Measurements from ENCODE around the gene USF2. TPM values are rescaled to one million over a fixed set of nuclear protein-coding genes. Genes with fewer than 3 reads are reported as not detected.

The USF2 gene
- total RNA-seq, 2 experiments from 2014 or later: 149 to 159 TPM

DNA sequence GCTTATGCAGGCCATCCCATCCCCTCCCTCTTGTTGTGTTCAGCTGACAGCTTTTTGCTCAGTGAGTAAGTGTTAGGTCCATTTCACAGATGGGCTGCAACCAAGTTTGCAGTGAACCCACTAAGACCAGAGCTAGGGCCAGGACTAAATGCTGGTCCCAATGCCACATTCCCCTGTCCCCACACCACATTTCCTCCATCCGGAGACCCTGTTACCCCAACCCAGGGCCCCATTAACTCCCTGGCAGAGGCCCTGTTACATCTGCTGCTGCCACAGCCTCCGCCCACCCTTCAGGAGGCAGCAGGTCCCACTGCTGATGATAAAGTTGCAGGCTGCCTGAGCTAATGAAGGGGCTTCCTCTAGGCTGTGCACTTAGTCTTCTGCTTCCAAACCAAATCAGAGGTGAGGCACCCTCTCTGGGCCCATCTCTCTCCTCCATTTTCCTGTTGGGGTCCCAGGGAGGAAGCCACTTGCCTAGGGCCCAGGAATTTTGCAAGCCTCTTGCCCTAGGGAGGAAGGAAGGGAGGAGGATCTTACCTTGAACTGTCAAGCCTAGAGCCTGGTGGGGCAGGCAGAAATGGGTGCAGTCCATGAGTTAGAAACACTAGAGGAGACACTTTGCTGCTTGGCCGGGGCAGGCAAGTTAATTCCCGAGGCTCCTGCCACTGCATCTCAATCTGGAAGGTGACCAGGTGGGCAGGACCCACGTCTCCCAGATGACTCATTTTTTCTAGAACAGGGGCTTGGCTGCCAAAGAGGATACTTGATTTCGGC, 3.4 kb upstream of the USF2 start:
- H3K9me3 Mint-ChIP-seq: no peaks in the 10 kb centered on the region

DNA sequence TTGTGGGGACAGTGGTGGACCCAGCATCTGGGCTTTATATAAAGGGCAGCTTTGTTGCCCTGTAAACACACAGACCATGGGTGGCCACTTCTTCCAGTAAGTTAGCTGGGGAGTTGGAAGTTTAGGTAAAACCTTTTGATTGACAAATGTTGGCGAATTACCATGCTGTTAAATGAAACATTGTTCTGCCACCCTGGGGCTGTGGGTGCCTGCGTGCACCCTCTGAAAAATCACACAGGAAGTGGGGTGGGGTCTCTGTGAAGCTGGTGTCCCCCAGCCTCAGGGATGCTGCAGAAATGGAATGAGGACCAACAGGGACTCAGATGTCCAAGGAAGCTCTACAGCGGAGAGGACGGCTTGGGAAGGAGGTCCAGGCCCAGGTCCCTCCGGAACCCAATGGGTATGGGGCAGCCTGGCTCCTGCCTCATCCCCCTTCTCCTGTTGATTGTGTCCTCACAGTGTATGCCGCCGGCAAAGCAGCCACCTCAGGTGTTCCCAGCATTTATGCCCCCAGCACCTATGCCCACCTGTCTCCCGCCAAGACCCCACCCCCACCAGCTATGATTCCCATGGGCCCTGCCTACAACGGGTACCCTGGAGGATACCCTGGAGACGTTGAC, 2.8 kb upstream of the USF2 start:
- POLR2A ChIA-PET: interaction anchor here (1.1 to 1.3 kb wide), 2 partner anchors 112 to 125 kb away, joined by 3 to 4 read pairs; partner anchors contain the start of gene FXYD5
- peaks cover 9% of the 10 kb centered on the region for H3K4me1 Mint-ChIP-seq
- peaks cover 4% of the 10 kb centered on the region for H3K36me3 Mint-ChIP-seq
- DNase-seq: peak; percentile 28
- no peak for ATAC-seq (ENCODE audit: low read depth)
- no peaks in the 10 kb centered on the region for H3K9me3 Mint-ChIP-seq
- H3K27me3 Mint-ChIP-seq: no peaks in the 10 kb centered on the region
- peak overlapping the region; percentile 75 for H3K4me3 Mint-ChIP-seq
- H3K27ac Mint-ChIP-seq: peak overlapping the region; percentile 78

More for the DNA sequence above, 3.4 kb upstream of the USF2 start:
- peak overlapping the region; percentile 67 for H3K27ac Mint-ChIP-seq
- peaks cover 2% of the 10 kb centered on the region for H3K36me3 Mint-ChIP-seq
- H3K4me3 Mint-ChIP-seq: no peak overlapping the region
- H3K27me3 Mint-ChIP-seq: no peaks in the 10 kb centered on the region
- peak; percentile 28 for DNase-seq
- no peak for ATAC-seq (ENCODE audit: low read depth)
- H3K4me1 Mint-ChIP-seq: peaks cover 9% of the 10 kb centered on the region
- POLR2A ChIA-PET: interaction anchor here (1.3 to 1.4 kb wide), 2 partner anchors 11 to 111 kb away, joined by 4 read pairs; partner anchors contain the start of gene FXYD5

DNA sequence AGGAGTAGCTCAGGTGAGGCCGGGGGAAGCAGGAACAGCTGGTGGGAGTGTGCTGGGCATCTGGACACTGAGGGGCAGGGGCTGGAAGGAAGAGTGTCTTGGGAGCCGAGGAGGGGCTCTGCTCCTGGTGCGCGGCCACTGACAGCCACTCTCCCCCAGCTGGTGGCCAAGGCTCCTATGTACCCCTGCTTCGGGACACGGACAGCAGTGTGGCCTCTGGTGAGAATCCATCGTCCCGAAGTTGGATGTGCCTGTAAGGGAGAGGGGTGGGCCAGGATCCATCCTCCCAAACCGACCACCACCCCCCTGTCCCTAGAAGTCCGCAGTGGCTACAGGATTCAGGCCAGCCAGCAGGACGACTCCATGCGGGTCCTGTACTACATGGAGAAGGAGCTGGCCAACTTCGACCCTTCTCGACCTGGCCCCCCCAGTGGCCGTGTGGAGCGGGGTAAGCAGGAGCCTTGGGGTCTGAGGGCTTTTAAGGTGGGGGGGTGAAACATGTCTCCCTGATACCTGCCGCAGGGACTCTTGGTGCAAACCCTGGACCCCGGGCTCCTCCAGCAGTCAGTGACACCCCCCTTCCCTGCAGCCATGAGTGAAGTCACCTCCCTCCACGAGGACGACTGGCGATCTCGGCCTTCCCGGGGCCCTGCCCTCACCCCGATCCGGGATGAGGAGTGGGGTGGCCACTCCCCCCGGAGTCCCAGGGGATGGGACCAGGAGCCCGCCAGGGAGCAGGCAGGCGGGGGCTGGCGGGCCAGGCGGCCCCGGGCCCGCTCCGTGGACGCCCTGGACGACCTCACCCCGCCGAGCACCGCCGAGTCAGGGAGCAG, 2.0 kb upstream of the USF2 start:
- ATAC-seq (ENCODE audit: low read depth): no peak

DNA sequence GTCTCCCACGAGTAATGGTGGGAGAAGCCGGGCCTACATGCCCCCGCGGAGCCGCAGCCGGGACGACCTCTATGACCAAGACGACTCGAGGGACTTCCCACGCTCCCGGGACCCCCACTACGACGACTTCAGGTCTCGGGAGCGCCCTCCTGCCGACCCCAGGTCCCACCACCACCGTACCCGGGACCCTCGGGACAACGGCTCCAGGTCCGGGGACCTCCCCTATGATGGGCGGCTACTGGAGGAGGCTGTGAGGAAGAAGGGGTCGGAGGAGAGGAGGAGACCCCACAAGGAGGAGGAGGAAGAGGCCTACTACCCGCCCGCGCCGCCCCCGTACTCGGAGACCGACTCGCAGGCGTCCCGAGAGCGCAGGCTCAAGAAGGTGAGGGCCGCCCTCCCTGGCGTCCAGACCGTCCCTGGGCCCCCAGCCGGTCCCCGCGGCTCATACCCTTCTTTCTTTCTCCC, 1.4 kb upstream of the USF2 start:
- Mint-ChIP-seq H3K36me3 (peaks cover 10% of the 10 kb centered on the region), H3K9me3 (no peaks in the 10 kb centered on the region), H3K27me3 (no peaks in the 10 kb centered on the region), H3K4me1 (peaks cover 9% of the 10 kb centered on the region), H3K27ac (peak overlapping the region; percentile 91), H3K4me3 (peak overlapping the region; percentile 93)
- peak; percentile 67 for DNase-seq
- peak; percentile 25 for ATAC-seq (ENCODE audit: low read depth)
- POLR2A ChIA-PET: interaction anchor here (0.6 to 1.1 kb wide), 4 partner anchors 16 to 126 kb away, joined by 3 read pairs; no protein-coding TSS in a partner anchor

More for the DNA sequence above, 2.0 kb upstream of the USF2 start:
- H3K27me3 Mint-ChIP-seq: no peaks in the 10 kb centered on the region
- peak; percentile 55 for DNase-seq
- peaks cover 9% of the 10 kb centered on the region for H3K4me1 Mint-ChIP-seq
- peak overlapping the region; percentile 91 for H3K27ac Mint-ChIP-seq
- H3K4me3 Mint-ChIP-seq: peak overlapping the region; percentile 93
- POLR2A ChIA-PET: interaction anchor here (1.1 kb wide), 1 partner anchor 126 kb away, joined by 3 read pairs; no protein-coding TSS in a partner anchor
- peaks cover 5% of the 10 kb centered on the region for H3K36me3 Mint-ChIP-seq
- H3K9me3 Mint-ChIP-seq: no peaks in the 10 kb centered on the region

DNA sequence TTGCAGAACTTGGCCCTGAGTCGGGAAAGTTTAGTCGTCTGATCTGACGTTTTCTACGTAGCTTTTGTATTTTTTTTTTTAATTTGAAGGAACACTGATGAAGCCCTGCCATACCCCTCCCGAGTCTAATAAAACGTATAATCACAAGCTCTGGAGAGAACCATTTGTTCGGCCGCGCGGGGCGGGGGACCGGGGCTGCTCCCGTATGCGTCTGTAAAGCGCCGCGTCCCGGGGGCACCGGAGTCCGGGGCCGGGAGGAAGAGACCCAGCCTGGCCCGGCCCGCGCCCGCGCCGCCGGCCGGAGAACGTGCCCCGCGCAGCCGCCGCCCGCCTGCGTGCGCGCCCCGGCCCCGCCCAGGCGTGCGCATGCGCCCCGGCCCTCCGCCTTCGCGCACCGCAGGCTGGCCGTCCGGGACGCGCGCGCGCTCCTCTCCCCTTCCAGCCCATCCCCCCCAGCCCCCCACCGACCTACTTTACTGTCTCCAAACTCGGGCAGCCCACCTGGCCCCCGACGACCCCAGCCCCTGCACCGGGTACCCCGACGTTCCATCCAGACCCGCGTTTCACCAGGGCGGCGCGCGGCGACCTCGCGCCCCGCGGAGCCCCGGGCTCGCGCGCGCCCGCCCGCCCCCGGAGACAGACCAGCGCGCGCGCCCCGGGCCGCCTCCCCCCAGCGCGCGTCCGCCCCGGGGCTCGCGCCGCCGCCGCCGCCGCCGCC, 785 bp upstream of the USF2 start:
- peak overlapping the region; percentile 91 for H3K27ac Mint-ChIP-seq
- DNase-seq: peak; percentile 91
- H3K9me3 Mint-ChIP-seq: no peaks in the 10 kb centered on the region
- H3K27me3 Mint-ChIP-seq: no peaks in the 10 kb centered on the region
- POLR2A ChIA-PET: interaction anchor here (0.6 to 1.9 kb wide), 10 partner anchors 13 to 337 kb away, joined by 3 to 6 read pairs (median 3); partner anchors contain the start of gene FXYD7
- H3K36me3 Mint-ChIP-seq: peaks cover 10% of the 10 kb centered on the region
- ATAC-seq (ENCODE audit: low read depth): peak; percentile 55
- H3K4me1 Mint-ChIP-seq: peaks cover 9% of the 10 kb centered on the region
- H3K4me3 Mint-ChIP-seq: peak overlapping the region; percentile 93

DNA sequence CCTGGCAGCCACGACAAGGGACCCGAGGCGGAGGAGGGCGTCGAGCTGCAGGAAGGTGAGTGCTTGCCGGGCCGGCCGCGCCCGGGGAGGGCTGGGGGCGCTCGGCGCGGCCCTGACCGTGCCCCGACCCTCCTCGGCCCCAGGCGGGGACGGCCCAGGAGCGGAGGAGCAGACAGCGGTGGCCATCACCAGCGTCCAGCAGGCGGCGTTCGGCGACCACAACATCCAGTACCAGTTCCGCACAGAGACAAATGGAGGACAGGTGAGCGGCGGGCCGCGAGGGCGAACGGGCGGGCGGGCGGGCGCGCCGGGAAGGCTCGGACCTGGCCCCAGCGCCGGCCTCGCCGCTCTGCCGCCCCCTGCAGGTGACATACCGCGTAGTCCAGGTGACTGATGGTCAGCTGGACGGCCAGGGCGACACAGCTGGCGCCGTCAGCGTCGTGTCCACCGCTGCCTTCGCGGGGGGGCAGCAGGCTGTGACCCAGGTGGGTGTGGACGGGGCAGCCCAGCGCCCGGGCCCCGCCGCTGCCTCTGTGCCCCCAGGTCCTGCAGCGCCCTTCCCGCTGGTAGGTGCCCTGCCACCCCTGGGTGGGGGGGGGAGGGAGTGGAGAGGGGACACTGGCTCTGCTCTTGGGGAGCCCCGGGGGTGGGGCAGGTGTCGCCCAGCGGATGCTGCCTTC, 816 bp downstream of the USF2 start:
- no peaks in the 10 kb centered on the region for H3K9me3 Mint-ChIP-seq
- ATAC-seq (ENCODE audit: low read depth) (peak; percentile 65), DNase-seq (peak; percentile 83)
- POLR2A ChIA-PET: interaction anchor here (0.5 to 1.9 kb wide), 4 partner anchors 26 to 194 kb away, joined by 3 to 6 read pairs (median 4); no protein-coding TSS in a partner anchor
- peak overlapping the region; percentile 69 for H3K4me3 Mint-ChIP-seq
- peak overlapping the region; percentile 75 for H3K27ac Mint-ChIP-seq
- peaks cover 5% of the 10 kb centered on the region for H3K4me1 Mint-ChIP-seq
- no peaks in the 10 kb centered on the region for H3K27me3 Mint-ChIP-seq
- peaks cover 14% of the 10 kb centered on the region for H3K36me3 Mint-ChIP-seq

DNA sequence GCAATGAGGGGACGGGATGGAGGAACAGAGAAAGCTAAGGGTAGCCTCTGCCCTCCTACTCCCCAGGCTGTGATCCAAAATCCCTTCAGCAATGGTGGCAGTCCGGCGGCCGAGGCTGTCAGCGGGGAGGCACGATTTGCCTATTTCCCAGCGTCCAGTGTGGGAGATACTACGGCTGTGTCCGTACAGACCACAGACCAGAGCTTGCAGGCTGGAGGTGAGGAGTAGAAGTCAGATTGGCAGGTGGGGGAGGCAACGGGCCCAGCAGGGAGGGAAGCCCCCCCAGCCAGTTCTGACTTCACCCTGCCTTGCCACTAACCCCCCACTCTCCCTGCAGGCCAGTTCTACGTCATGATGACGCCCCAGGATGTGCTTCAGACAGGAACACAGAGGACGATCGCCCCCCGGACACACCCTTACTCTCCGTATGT, 1.6 kb downstream of the USF2 start:
- Mint-ChIP-seq H3K9me3 (no peaks in the 10 kb centered on the region), H3K4me3 (peak overlapping the region; percentile 60), H3K27me3 (no peaks in the 10 kb centered on the region), H3K27ac (no peak overlapping the region), H3K36me3 (peaks cover 16% of the 10 kb centered on the region), H3K4me1 (peaks cover 5% of the 10 kb centered on the region)
- DNase-seq (no peak), ATAC-seq (ENCODE audit: low read depth) (no peak)
- POLR2A ChIA-PET: no interaction called here

DNA sequence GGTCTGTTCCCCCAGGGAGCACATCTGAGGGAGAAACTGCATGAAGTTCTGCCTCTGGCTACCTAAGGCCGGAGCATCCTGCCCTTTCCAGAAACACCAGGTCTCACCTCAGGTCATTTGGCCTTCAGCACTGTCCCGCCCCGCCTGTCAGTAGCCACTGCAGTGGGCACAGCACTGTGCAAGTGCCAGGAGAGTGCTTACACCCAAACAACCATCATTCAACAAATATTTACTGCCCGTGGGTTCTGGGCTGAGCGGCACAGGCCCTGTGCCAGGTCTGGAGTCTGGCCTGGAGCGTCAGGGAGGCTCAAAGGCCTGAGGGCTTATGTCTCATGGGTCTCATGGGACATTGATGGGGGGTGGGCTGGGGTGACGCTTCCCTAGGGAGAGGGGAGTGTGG, 2.8 kb downstream of the USF2 start:
- no peaks in the 10 kb centered on the region for H3K9me3 Mint-ChIP-seq
- no peaks in the 10 kb centered on the region for H3K4me1 Mint-ChIP-seq
- H3K4me3 Mint-ChIP-seq: no peak overlapping the region
- POLR2A ChIA-PET: no interaction called here
- no peak overlapping the region for H3K27ac Mint-ChIP-seq
- DNase-seq: no peak
- H3K36me3 Mint-ChIP-seq: peaks cover 19% of the 10 kb centered on the region
- ATAC-seq (ENCODE audit: low read depth): no peak
- H3K27me3 Mint-ChIP-seq: no peaks in the 10 kb centered on the region

DNA sequence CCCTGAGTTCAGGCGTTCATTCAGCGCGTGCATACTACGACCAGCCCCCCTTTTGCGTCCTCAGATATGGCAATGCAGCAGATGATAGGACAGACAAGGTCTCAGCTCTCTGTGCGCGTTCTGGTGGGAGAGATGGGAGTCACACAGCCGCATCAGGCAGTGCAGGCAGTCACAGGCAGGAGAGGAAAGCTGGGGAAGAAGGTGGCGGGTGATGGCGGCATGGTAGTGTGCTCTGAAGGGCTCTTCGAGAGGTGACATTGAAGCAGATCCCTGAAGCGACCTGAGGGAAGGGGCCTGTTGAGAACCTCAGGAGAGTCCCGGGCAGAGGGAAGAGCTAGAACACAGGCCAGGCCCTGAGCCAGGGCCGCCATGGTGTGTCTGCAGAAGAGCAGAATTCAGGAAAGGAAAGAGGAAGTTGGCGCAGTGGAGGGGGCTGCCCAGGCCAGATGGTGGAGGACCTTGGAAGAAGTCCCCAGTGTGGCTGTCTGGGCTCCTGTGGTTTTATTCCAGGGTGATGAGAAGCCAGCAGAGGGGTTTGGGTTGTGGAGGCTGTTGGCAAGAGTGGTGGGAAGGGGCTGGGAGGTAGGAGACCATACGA, 3.5 kb downstream of the USF2 start:
- H3K27ac Mint-ChIP-seq: no peak overlapping the region
- no peaks in the 10 kb centered on the region for H3K27me3 Mint-ChIP-seq
- POLR2A ChIA-PET: interaction anchor here (0.5 to 0.7 kb wide), 2 partner anchors 11 to 502 kb away, joined by 3 to 4 read pairs; no protein-coding TSS in a partner anchor
- peaks cover 19% of the 10 kb centered on the region for H3K36me3 Mint-ChIP-seq
- ATAC-seq (ENCODE audit: low read depth): no peak
- H3K4me1 Mint-ChIP-seq: no peaks in the 10 kb centered on the region
- no peaks in the 10 kb centered on the region for H3K9me3 Mint-ChIP-seq
- H3K4me3 Mint-ChIP-seq: no peak overlapping the region
- DNase-seq: no peak

DNA sequence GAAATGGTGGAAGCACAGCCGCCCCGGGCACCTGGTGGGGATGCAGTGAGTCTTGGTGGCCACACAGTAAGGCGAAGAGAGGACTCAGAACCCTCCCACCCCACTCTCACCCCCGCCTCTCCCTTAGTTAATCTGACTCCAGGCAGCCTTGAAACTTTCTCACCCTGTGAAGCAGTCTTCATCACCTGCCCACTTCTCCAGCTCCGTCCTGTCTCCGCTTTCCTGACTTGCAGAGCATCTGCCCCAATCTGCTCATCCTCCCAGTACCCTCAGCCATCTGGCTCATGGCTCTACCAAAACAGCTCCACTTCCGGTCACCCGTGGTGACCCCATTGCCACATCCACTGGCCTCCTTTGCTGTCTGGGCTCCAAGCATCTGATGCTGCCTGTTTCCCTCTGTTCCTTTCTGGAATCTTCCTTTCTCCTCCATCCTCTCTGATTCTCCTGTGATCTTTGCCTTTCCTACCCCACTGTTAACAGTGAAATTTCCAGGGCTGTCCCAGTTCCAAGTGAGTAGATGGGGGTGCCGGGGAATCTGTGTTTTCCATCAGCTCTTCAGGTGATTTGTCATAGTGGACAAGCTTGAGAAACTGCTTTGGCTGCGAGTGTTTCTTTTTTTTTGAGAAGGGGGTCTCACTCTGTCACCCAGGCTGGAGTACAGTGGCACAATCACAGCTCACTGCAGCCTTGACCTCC, 4.3 kb downstream of the USF2 start:
- Mint-ChIP-seq H3K4me1 (no peaks in the 10 kb centered on the region), H3K4me3 (no peak overlapping the region), H3K27me3 (no peaks in the 10 kb centered on the region), H3K36me3 (peaks cover 19% of the 10 kb centered on the region), H3K27ac (peak overlapping the region; percentile 21), H3K9me3 (no peaks in the 10 kb centered on the region)
- POLR2A ChIA-PET: interaction anchor here (0.5 kb wide), 1 partner anchor 502 kb away, joined by 4 read pairs; no protein-coding TSS in a partner anchor
- no peak for ATAC-seq (ENCODE audit: low read depth)
- DNase-seq: no peak

DNA sequence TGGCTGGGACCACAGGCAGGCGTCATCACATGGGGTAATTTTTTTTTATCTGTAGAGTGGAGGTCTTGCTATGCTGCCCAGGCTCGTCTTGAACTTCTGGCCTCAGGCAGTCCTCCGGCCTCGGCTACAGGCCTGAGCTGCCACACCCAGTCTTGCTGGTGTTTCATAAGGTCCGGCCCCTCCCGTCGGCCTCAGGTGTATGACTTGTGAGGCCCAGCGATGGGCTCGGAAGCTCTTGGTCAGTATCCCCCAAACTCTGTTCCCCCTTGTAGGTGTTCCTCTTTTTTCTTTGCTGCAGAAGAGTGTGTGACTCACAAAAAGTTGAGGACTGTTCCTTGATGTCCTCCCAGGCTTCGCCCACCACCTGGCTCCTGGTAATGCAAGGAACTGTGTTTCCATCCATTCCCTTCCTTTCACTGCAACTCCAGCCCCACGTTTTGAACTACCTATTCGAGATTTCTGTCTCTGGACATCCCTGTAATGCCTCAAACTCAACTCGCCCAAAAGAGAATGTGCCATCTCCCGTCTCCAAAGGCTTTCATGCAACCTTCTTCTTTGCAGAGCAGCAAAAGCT, 5.0 kb downstream of the USF2 start:
- H3K27me3 Mint-ChIP-seq: no peaks in the 10 kb centered on the region
- peaks cover 19% of the 10 kb centered on the region for H3K36me3 Mint-ChIP-seq
- no peak for DNase-seq
- no peak overlapping the region for H3K4me3 Mint-ChIP-seq
- POLR2A ChIA-PET: no interaction called here
- H3K27ac Mint-ChIP-seq: no peak overlapping the region
- no peaks in the 10 kb centered on the region for H3K4me1 Mint-ChIP-seq
- H3K9me3 Mint-ChIP-seq: no peaks in the 10 kb centered on the region
- ATAC-seq (ENCODE audit: low read depth): no peak

Data from activated naive CD8-positive, alpha-beta T cell treated with anti-CD3 and anti-CD28 coated beads, Interleukin-2, amount 10 ng/mL, durations not matched to agents 7 days and 5 days (primary cell).